Caco-2 (cell line): ENCODE data around the gene GMPPB. TPM values are rescaled to one million over a fixed set of nuclear protein-coding genes. Genes with fewer than 3 reads are reported as not detected.

Source experiments
- BruUV-seq: library from RNA; stranded (reverse); fragments of 400-500 nt; replicated peaks from 2 replicates; lab custom pipeline; 2021; lab: Mats Ljungman, UMichigan
- CTCF ChIA-PET: fragments of 300-600 bp; sonication (Branson Sonifier 250); formaldehyde crosslinking; loops from one replicate; lab custom pipeline; 2022; ENCODE audit warnings: antibody characterized with exemption; lab: Charles Lee
- POLR2A ChIA-PET: fragments of 300-600 bp; sonication (Branson Sonifier 250); formaldehyde crosslinking; loops from one replicate; lab custom pipeline; 2022; ENCODE audit warnings: antibody characterized with exemption; lab: Charles Lee
- DNase-seq, 2 experiments: peaks; one replicate each; pipeline versions ENCODE4 v3.0.0 to v3.0.0-alpha.2; 2020 to 2022
- H3K27me3 ChIP-seq: replicated peaks from 2 replicates; pipeline ENCODE4 v1.6.0; 2011; ENCODE audit warnings: low read length; ENCODE audit not compliant: control insufficient read depth, insufficient read depth
- H3K36me3 ChIP-seq: 2 replicates; pipeline ENCODE4 v1.5.1; 2011; ENCODE audit warnings: low read length; ENCODE audit not compliant: control insufficient read depth, insufficient read depth
- H3K4me1 ChIP-seq: fragments of 250-450 bp; sonication (Bioruptor Pico); 2 replicates; pipeline ENCODE4 v1.5.1; 2020; ENCODE audit warnings: mild to moderate bottlenecking
- H3K4me3 ChIP-seq: 2 replicates; pipeline ENCODE4 v1.5.1; 2011; ENCODE audit warnings: low read depth, mild to moderate bottlenecking, control low read depth, low read length
- H3K9me3 ChIP-seq: fragments of 250-450 bp; sonication (Bioruptor Pico); 2 replicates; pipeline ENCODE4 v1.5.1; 2020; ENCODE audit warnings: mild to moderate bottlenecking, moderate library complexity
- H3K27ac Mint-ChIP-seq: one replicate; pipeline ENCODE4 v1.8.0; 2022; ENCODE audit warnings: mixed read lengths; ENCODE audit not compliant: unreplicated experiment
- H3K27me3 Mint-ChIP-seq: one replicate; pipeline ENCODE4 v1.8.0; 2022; ENCODE audit warnings: mixed read lengths; ENCODE audit not compliant: insufficient read depth, unreplicated experiment
- H3K36me3 Mint-ChIP-seq: one replicate; pipeline ENCODE4 v1.8.0; 2022; ENCODE audit warnings: mild to moderate bottlenecking, mixed read lengths; ENCODE audit not compliant: insufficient read depth, unreplicated experiment
- H3K4me1 Mint-ChIP-seq: one replicate; pipeline ENCODE4 v1.8.0; 2022; ENCODE audit warnings: low read depth, mixed read lengths; ENCODE audit not compliant: unreplicated experiment
- H3K4me3 Mint-ChIP-seq: one replicate; pipeline ENCODE4 v1.8.0; 2022; ENCODE audit warnings: mild to moderate bottlenecking, moderate library complexity, mixed read lengths; ENCODE audit not compliant: unreplicated experiment
- H3K9me3 Mint-ChIP-seq: one replicate; pipeline ENCODE4 v1.8.0; 2022; ENCODE audit warnings: mixed read lengths; ENCODE audit not compliant: unreplicated experiment
- intact Hi-C: fragments of 100-400 bp; cut with micrococcal nuclease; formaldehyde crosslinking; loops from one replicate; pipeline ENCODE4 v1.10.0; 2022; ENCODE audit not compliant: unreplicated experiment
- total RNA-seq: library from RNA; stranded (reverse); gene quantifications from 2 replicates; pipeline ENCODE4 v1.2.3, GENCODE V29; 2022
- TF ChIP-seq, protein P1 (sequence below), 2 experiments: fragments of 200-600 bp in 1 of 2; IDR thresholded peaks; 1 replicate in 1 of 2; 2 replicates in 1 of 2; pipeline versions ENCODE4 v1.5.1 to v1.8.0; 2011 to 2022; ENCODE audit warnings: antibody characterized with exemption in 1 of 2, control low read depth in 1 of 2, inconsistent platforms in 1 of 2, low read depth in 1 of 2, low read length in 1 of 2, mild to moderate bottlenecking in 1 of 2, moderate library complexity in 1 of 2; ENCODE audit not compliant: insufficient read depth in 1 of 2, severe bottlenecking in 1 of 2, unreplicated experiment in 1 of 2

GMPPB gene
- total RNA-seq, 1 experiment from 2014 or later, result 26.5 TPM

DNA sequence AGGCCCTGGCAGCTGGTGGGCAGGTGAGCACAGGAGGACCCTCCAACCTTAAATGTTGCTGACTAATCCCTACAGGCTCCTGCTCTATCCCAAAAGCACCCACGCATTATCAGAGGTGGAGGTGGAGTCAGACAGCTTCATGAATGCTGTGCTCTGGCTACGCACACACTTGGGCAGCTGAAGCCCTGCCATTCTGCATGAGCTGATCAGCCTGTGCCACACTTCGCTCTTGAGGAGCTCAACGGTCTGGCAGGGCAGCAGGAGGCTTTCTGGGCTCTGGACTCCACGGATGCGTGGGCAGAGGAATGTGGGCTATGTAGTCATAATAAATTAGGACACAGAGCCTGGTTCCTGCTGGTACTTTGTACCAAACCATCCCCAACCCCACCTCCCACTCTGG, 40.6 kb downstream of the GMPPB start:
- no peak overlapping the region for H3K4me3 Mint-ChIP-seq
- peaks cover 45% of the 10 kb centered on the region for H3K36me3 Mint-ChIP-seq
- no TSS peak for BruUV-seq
- Histone ChIP-seq H3K9me3 (no peaks in the 10 kb centered on the region), H3K27me3 (no peaks in the 10 kb centered on the region), H3K4me1 (peaks cover 1% of the 10 kb centered on the region; the same call in 1 of the 2 replicates), H3K4me3 (no peak overlapping the region), H3K36me3 (peaks cover 3% of the 10 kb centered on the region; the same call in 1 of the 2 replicates)
- no peak for DNase-seq
- H3K27me3 Mint-ChIP-seq, result no peaks in the 10 kb centered on the region
- POLR2A ChIA-PET, result no interaction called here
- TF ChIP-seq, protein P1, sequence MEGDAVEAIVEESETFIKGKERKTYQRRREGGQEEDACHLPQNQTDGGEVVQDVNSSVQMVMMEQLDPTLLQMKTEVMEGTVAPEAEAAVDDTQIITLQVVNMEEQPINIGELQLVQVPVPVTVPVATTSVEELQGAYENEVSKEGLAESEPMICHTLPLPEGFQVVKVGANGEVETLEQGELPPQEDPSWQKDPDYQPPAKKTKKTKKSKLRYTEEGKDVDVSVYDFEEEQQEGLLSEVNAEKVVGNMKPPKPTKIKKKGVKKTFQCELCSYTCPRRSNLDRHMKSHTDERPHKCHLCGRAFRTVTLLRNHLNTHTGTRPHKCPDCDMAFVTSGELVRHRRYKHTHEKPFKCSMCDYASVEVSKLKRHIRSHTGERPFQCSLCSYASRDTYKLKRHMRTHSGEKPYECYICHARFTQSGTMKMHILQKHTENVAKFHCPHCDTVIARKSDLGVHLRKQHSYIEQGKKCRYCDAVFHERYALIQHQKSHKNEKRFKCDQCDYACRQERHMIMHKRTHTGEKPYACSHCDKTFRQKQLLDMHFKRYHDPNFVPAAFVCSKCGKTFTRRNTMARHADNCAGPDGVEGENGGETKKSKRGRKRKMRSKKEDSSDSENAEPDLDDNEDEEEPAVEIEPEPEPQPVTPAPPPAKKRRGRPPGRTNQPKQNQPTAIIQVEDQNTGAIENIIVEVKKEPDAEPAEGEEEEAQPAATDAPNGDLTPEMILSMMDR (IDR thresholded peaks at IDR 0.05; ENCODE audit: insufficient read depth in 1 of 2, low read depth in 1 of 2, low read length in 1 of 2, severe bottlenecking in 1 of 2, unreplicated experiment in 1 of 2), result no peak
- no peaks in the 10 kb centered on the region for H3K9me3 Mint-ChIP-seq
- CTCF ChIA-PET, result no interaction called here
- no peak overlapping the region for H3K27ac Mint-ChIP-seq
- intact Hi-C loops, result no loop called here
- H3K4me1 Mint-ChIP-seq, result no peaks in the 10 kb centered on the region

DNA sequence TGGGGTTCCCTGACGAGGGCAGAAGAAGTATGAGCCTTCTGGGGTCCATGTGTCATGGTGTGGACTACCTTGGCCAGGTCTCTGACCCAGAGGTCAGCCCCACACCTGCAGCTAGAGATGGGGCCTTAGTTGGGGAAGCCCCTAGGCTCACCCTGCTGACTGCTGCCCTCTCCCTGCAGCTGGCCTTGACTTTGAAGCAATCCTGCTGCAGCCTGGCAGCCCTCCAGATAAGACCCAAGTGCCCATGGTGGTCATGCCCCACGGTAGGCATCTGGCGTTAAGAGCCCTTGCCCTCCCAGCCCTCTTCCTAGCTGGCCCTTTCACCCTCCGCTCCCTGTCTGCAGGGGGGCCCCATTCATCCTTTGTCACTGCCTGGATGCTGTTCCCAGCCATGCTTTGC, 42.2 kb downstream of the GMPPB start:
- Mint-ChIP-seq H3K27ac (no peak overlapping the region), H3K36me3 (peaks cover 54% of the 10 kb centered on the region), H3K9me3 (no peaks in the 10 kb centered on the region), H3K4me1 (no peaks in the 10 kb centered on the region), H3K27me3 (no peaks in the 10 kb centered on the region), H3K4me3 (no peak overlapping the region)
- intact Hi-C loops, result no loop called here
- TF ChIP-seq, protein P1 (IDR thresholded peaks at IDR 0.05; ENCODE audit: insufficient read depth in 1 of 2, low read depth in 1 of 2, low read length in 1 of 2, severe bottlenecking in 1 of 2, unreplicated experiment in 1 of 2), result no peak
- H3K4me1 ChIP-seq, result no peaks in the 10 kb centered on the region
- no peak for DNase-seq
- ChIA-PET POLR2A (no interaction called here), CTCF (no interaction called here)
- H3K36me3 ChIP-seq, result peaks cover 4% of the 10 kb centered on the region
- no peaks in the 10 kb centered on the region for H3K27me3 ChIP-seq
- no peak overlapping the region for H3K4me3 ChIP-seq
- no TSS peak for BruUV-seq
- no peaks in the 10 kb centered on the region for H3K9me3 ChIP-seq

DNA sequence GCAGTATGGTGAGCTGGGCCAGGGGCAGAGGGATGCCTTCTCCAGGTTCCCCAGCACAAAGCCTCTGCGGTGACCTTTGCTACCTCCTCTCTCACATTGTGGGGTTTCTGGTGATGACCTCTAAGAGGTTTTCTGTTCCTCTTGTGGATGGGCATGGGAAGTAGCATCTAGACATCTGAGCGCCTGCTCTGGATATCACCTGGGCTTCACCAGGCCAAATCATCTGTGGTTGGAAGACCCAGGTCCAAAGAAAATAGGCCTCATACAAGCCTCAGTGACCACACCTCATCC, 42.6 kb downstream of the GMPPB start:
- Histone ChIP-seq H3K4me3 (no peak overlapping the region), H3K36me3 (peaks cover 5% of the 10 kb centered on the region), H3K27me3 (no peaks in the 10 kb centered on the region), H3K4me1 (no peaks in the 10 kb centered on the region), H3K9me3 (no peaks in the 10 kb centered on the region)
- no peaks in the 10 kb centered on the region for H3K27me3 Mint-ChIP-seq
- H3K36me3 Mint-ChIP-seq, result peaks cover 57% of the 10 kb centered on the region
- ChIA-PET CTCF (no interaction called here), POLR2A (no interaction called here)
- intact Hi-C loops, result no loop called here
- H3K27ac Mint-ChIP-seq, result no peak overlapping the region
- BruUV-seq, result no TSS peak
- H3K4me1 Mint-ChIP-seq, result no peaks in the 10 kb centered on the region
- H3K9me3 Mint-ChIP-seq, result no peaks in the 10 kb centered on the region
- TF ChIP-seq, protein P1 (IDR thresholded peaks at IDR 0.05; ENCODE audit: insufficient read depth in 1 of 2, low read depth in 1 of 2, low read length in 1 of 2, severe bottlenecking in 1 of 2, unreplicated experiment in 1 of 2), result no peak
- no peak overlapping the region for H3K4me3 Mint-ChIP-seq
- no peak for DNase-seq
